ENCODE results near the gene BICD1. TPM values are rescaled to one million over a fixed set of nuclear protein-coding genes. Genes with fewer than 3 reads are reported as not detected.

BICD1 gene
- total and polyA plus RNA-seq, 2 donors (not counting 3 experiments of a cell fraction or from before 2014, with no cell fraction given): 12.2 to 51.0 TPM

GRCh38 chr12:32198555-32198954 lies 91.9 kb downstream of the BICD1 start:
- DNase-seq (ENCODE audit: low read depth, low spot score): peak; percentile 58
- Histone ChIP-seq H4K20me1 (replicated peaks; ENCODE audit: control insufficient read depth, extremely low read depth, insufficient read depth, low read length) (no peaks in the 10 kb centered on the region), H3K9ac (replicated peaks; ENCODE audit: extremely low read depth, insufficient read depth, low read length) (no peak overlapping the region), H2AFZ (ENCODE audit: low read depth, low read length) (no peak overlapping the region), H3K36me3 (ENCODE audit: control insufficient read depth in 2 of 2, extremely low read depth in 1 of 2, insufficient read depth in 2 of 2, low read length in 2 of 2) (no peaks in the 10 kb centered on the region), H3K79me2 (ENCODE audit: control insufficient read depth, insufficient read depth, low read length) (peaks cover 1% of the 10 kb centered on the region), H3K27me3 (ENCODE audit: control insufficient read depth in 2 of 2, insufficient read depth in 2 of 2, low read length in 2 of 2) (no peaks in the 10 kb centered on the region), H3K4me3 (replicated peaks in 1 of 3; ENCODE audit: insufficient read depth in 1 of 3, low read depth in 1 of 3, low read length in 3 of 3) (no peak overlapping the region), H3K9me1 (replicated peaks; ENCODE audit: control insufficient read depth, extremely low read depth, insufficient read depth, low read length) (no peaks in the 10 kb centered on the region), H3K4me2 (ENCODE audit: insufficient read depth, low read length) (peak overlapping the region; percentile 3), H3K4me1 (ENCODE audit: control insufficient read depth, extremely low read depth, insufficient read depth, low read length) (peaks cover 19% of the 10 kb centered on the region), H3K9me3 (replicated peaks; ENCODE audit: control insufficient read depth, insufficient read depth, low read length) (no peaks in the 10 kb centered on the region), H3K27ac (ENCODE audit: insufficient read depth, low read depth, low read length) (peak overlapping the region; percentile 44)
- intact Hi-C loops (cut with micrococcal nuclease) (no loop called here), dilution Hi-C loops (cut with MboI; ENCODE audit: extremely low pct_ligation_motif_present, low sequenced_read_pairs) (no loop called here)
- TF ChIP-seq POLR2AphosphoS5 (IDR thresholded peaks at IDR 0.05; ENCODE audit: insufficient read depth, low read depth, low read length) (peak; percentile 42), MYC (IDR thresholded peaks at IDR 0.05; ENCODE audit: low read depth, low read length) (no peak), FOS (IDR thresholded peaks at IDR 0.05; ENCODE audit: borderline replicate concordance, insufficient read depth, low read length) (peak; percentile 88), CTCF (IDR thresholded peaks at IDR 0.05; ENCODE audit: extremely low read depth in 1 of 2, insufficient read depth in 1 of 2, low read depth in 1 of 2, low read length in 2 of 2) (no peak), MAX (IDR thresholded peaks at IDR 0.05; ENCODE audit: insufficient read depth, insufficient read length) (no peak), JUN (IDR thresholded peaks at IDR 0.05; ENCODE audit: borderline replicate concordance, insufficient read depth, insufficient read length, low read depth) (peak; percentile 74), EZH2 (IDR thresholded peaks at IDR 0.05; ENCODE audit: borderline replicate concordance, low read depth, low read length, severe bottlenecking) (no peak), GATA2 (IDR thresholded peaks at IDR 0.05; ENCODE audit: insufficient read depth, insufficient read length, low read depth, low read length) (peak; percentile 49), POLR2A (IDR thresholded peaks at IDR 0.05; ENCODE audit: low read depth, low read length) (no peak)
- POLR2A ChIA-PET: no interaction called here
- FAIRE-seq: peak; percentile 61
- CTCF ChIA-PET: interaction anchor here (0.9 to 2.3 kb wide), 5 partner anchors 59 to 926 kb away, joined by 3 to 8 read pairs (median 3); no protein-coding TSS in a partner anchor
- BruUV-seq (replicated peaks): no TSS peak
